Activated T-helper 9 cell treated with anti-CD3 and anti-CD28 coated beads, Interleukin-2, amount 50 U/mL, for 16 hours (primary cell): ENCODE measurements around the gene HSPA8.

Experiments
- DNase-seq: peaks from one replicate; pipeline ENCODE4 v3.0.0-alpha.2; 2020; ENCODE audit warnings: low read depth

Gene HSPA8

GRCh38 chr11:123047266-123047946, 14.5 kb downstream of the HSPA8 start:
- no peak for DNase-seq

- DNase-seq, result no peak
Observed at GRCh38 chr11:123046473-123047259, 15.3 kb downstream of the HSPA8 start.

- no peak for DNase-seq
Observed at GRCh38 chr11:123045101-123045500, 16.8 kb downstream of the HSPA8 start.

- no peak for DNase-seq
Observed at GRCh38 chr11:123041185-123041584, 20.8 kb downstream of the HSPA8 start.

GRCh38 chr11:123040111-123040432, 21.9 kb downstream of the HSPA8 start:
- DNase-seq, result no peak

GRCh38 chr11:123035831-123036230, 26.1 kb downstream of the HSPA8 start:
- no peak for DNase-seq

GRCh38 chr11:123034597-123034996, 27.3 kb downstream of the HSPA8 start:
- DNase-seq, result no peak

- no peak for DNase-seq
Observed at GRCh38 chr11:123033895-123034294, 28.0 kb downstream of the HSPA8 start.

GRCh38 chr11:123030517-123030916, 31.4 kb downstream of the HSPA8 start:
- no peak for DNase-seq

- no peak for DNase-seq
Observed at GRCh38 chr11:123020968-123021367, 41.0 kb downstream of the HSPA8 start.

GRCh38 chr11:123018702-123019101, 43.2 kb downstream of the HSPA8 start:
- DNase-seq, result no peak

- no peak for DNase-seq
Observed at GRCh38 chr11:123011510-123011909, 50.4 kb downstream of the HSPA8 start.
